HG03565 (cell line): ENCODE data around the gene SPATA1.
"Not testable (repeated sequence)": the region's sequence is repeated elsewhere in the genome, so short reads cannot be mapped to it uniquely, and the experiment has no call there.

Experiments
- ATAC-seq: cut with Tn5 transposase; IDR thresholded peaks from one replicate; pipeline ENCODE4 v1.9.1; 2021; ENCODE audit warnings: mild to moderate bottlenecking, moderate library complexity; ENCODE audit not compliant: unreplicated experiment

Gene SPATA1

GRCh38 chr1:84506002-84506728 is at the start of gene SPATA1, which contains the start of gene GNG5:
Gene SPATA1, plus strand, starts transcription at chr1:84506386. Its CDS starts 9,974 bp downstream, at chr1:84516360.
Gene GNG5, minus strand, starts transcription at chr1:84506581. Its CDS starts 490 bp downstream, at chr1:84506091.
- ATAC-seq, result peak; percentile 78

- ATAC-seq, result no peak
Observed at GRCh38 chr1:84462118-84462517, 44.1 kb upstream of the SPATA1 start.

- ATAC-seq, result no peak
Observed at GRCh38 chr1:84467298-84467697, 38.9 kb upstream of the SPATA1 start.

- ATAC-seq, result no peak
Observed at GRCh38 chr1:84476225-84476624, 30.0 kb upstream of the SPATA1 start.

- ATAC-seq, result peak; percentile 81
Observed at GRCh38 chr1:84478876-84479868, 27.0 kb upstream of the SPATA1 start, which contains the start of gene RPF1. Gene RPF1, plus strand, starts transcription at chr1:84479266. Its CDS starts 16 bp downstream, at chr1:84479282.

- ATAC-seq, result peak; percentile 16
Observed at GRCh38 chr1:84479998-84480397, 26.2 kb upstream of the SPATA1 start.

GRCh38 chr1:84480650-84481049 is 25.5 kb upstream of the SPATA1 start:
- peak; percentile 37 for ATAC-seq

- no peak for ATAC-seq
Observed at GRCh38 chr1:84481317-84481716, 24.9 kb upstream of the SPATA1 start.

GRCh38 chr1:84488107-84488506 is 18.1 kb upstream of the SPATA1 start:
- ATAC-seq, result no peak

GRCh38 chr1:84489766-84490165 is 16.4 kb upstream of the SPATA1 start:
- no peak for ATAC-seq

- ATAC-seq, result no peak
Observed at GRCh38 chr1:84492726-84493125, 13.5 kb upstream of the SPATA1 start.

- ATAC-seq, result no peak
Observed at GRCh38 chr1:84493747-84494146, 12.4 kb upstream of the SPATA1 start.

GRCh38 chr1:84496498-84496897 is 9.7 kb upstream of the SPATA1 start:
- no peak for ATAC-seq

GRCh38 chr1:84497631-84498275 is 8.4 kb upstream of the SPATA1 start:
- no peak for ATAC-seq

GRCh38 chr1:84502927-84503326 is 3.3 kb upstream of the SPATA1 start:
- no peak for ATAC-seq

GRCh38 chr1:84504580-84505492 is 1.4 kb upstream of the SPATA1 start:
- no peak for ATAC-seq

- ATAC-seq, result peak; percentile 13
Observed at GRCh38 chr1:84505493-84506001, 639 bp upstream of the SPATA1 start.

- no peak for ATAC-seq
Observed at GRCh38 chr1:84506729-84507453, 705 bp downstream of the SPATA1 start.

GRCh38 chr1:84507887-84508286 is 1.7 kb downstream of the SPATA1 start:
- not testable (repeated sequence) for ATAC-seq
